Tibial nerve (tissue), 4 donors: ENCODE results near the gene DNAJA3. TPM values are rescaled to one million over a fixed set of nuclear protein-coding genes. Genes with fewer than 3 reads are reported as not detected.

Source experiments
- DNase-seq, 2 donors: peaks; one replicate each; pipeline ENCODE4 v3.0.0-alpha.2; 2019; ENCODE audit warnings: low spot score in 2 of 2
- H3K27ac ChIP-seq, 4 donors: fragments of 200-600 bp; sonication (generic) in 3 of 4; one replicate each; pipeline ENCODE4 v1.5.1; 2017 to 2019; ENCODE audit warnings: mild to moderate bottlenecking in 1 of 4
- H3K27me3 ChIP-seq, 2 donors: fragments of 200-600 bp; sonication (generic) in 1 of 2; one replicate each; pipeline versions ENCODE4 v1.5.1 to v1.6.0; 2017 to 2019
- H3K36me3 ChIP-seq, 3 donors: fragments of 200-600 bp; sonication (generic); one replicate each; pipeline ENCODE4 v1.5.1; 2018 to 2019
- H3K4me1 ChIP-seq, 4 donors: fragments of 200-600 bp; sonication (generic) in 3 of 4; one replicate each; pipeline ENCODE4 v1.5.1; 2017 to 2019
- H3K4me3 ChIP-seq, 4 donors: fragments of 200-600 bp; sonication (generic) in 3 of 4; one replicate each; pipeline ENCODE4 v1.5.1; 2017 to 2019; ENCODE audit warnings: mild to moderate bottlenecking in 1 of 4, moderate library complexity in 1 of 4
- H3K9me3 ChIP-seq, 4 donors: fragments of 200-600 bp; sonication (generic) in 3 of 4; one replicate each; pipeline ENCODE4 v1.5.1; 2017 to 2019
- CTCF ChIP-seq, 5 experiments: fragments of 200-600 bp in 3 of 5; fragments of 450-650 bp in 2 of 5; sonication (generic) in 3 of 5; IDR thresholded peaks; one replicate each; pipeline ENCODE4 v1.5.1; 2016 to 2019; ENCODE audit warnings: antibody characterized with exemption in 5 of 5, mild to moderate bottlenecking in 3 of 5, moderate library complexity in 2 of 5
- EP300 ChIP-seq, 2 donors: sonication (generic); formaldehyde crosslinking; IDR thresholded peaks; one replicate each; pipeline ENCODE4 v1.6.1; 2017; ENCODE audit warnings: antibody characterized with exemption in 2 of 2, mild to moderate bottlenecking in 1 of 2
- POLR2A ChIP-seq, 2 donors: fragments of 450-650 bp; IDR thresholded peaks; one replicate each; pipeline ENCODE4 v1.6.1; 2017; ENCODE audit warnings: antibody characterized with exemption in 2 of 2, mild to moderate bottlenecking in 2 of 2, moderate library complexity in 2 of 2
- WGBS, 2 donors: methylation state at CpG; one replicate each; pipeline ENCODE4 v1.1.5; 2018; 5-methylcytosine and 5-hydroxymethylcytosine counted together
- small RNA-seq: library from RNA; depleted of rRNA; stranded (forward); fragments of <200 nt; gene quantifications from one replicate; pipeline ENCODE3, GENCODE V24; 2016
- total RNA-seq, 4 donors: library from RNA; depleted of rRNA; stranded (reverse); fragments of >200 nt; gene quantifications; one replicate each; pipeline ENCODE4 v1.1.0, GENCODE V29; 2016

DNAJA3 gene
- total RNA-seq, 4 donors from 2014 or later, result 37.6 to 53.0 (median 49.2) TPM

DNA sequence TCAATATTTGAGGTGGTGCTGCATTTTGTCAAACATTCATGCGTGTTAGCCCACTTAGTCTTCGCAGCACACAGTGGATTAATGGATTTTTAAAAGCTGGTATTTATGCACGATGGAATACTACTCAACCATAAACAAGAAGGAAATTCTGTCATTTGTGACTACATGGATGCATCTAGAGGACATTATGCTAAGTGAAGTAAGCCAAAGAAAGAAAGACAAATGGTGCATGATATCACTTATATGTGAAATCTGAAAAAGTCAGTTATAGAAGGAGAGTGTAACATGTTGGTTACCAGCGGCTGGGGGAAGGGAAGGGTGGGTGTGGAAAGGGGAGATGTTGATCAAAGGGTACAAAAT is 73.5 kb downstream of the DNAJA3 start:
- H3K9me3 ChIP-seq, result no peaks in the 10 kb centered on the region
- H3K27ac ChIP-seq, result no peak overlapping the region
- H3K27me3 ChIP-seq, result no peaks in the 10 kb centered on the region
- H3K36me3 ChIP-seq, result peaks cover 0 to 15% (median 0%) of the 10 kb centered on the region in 3 donors
- peaks cover 0 to 58% (median 20%) of the 10 kb centered on the region in 4 donors for H3K4me1 ChIP-seq
- no peak for DNase-seq
- WGBS, 2 donors, result 97% methylated on average over 4 of the region's 4 CpGs
- H3K4me3 ChIP-seq, result no peak overlapping the region
- TF ChIP-seq EP300 (IDR thresholded peaks at IDR 0.05) (no peak), POLR2A (IDR thresholded peaks at IDR 0.05) (no peak), CTCF (IDR thresholded peaks at IDR 0.05) (no peak)

DNA sequence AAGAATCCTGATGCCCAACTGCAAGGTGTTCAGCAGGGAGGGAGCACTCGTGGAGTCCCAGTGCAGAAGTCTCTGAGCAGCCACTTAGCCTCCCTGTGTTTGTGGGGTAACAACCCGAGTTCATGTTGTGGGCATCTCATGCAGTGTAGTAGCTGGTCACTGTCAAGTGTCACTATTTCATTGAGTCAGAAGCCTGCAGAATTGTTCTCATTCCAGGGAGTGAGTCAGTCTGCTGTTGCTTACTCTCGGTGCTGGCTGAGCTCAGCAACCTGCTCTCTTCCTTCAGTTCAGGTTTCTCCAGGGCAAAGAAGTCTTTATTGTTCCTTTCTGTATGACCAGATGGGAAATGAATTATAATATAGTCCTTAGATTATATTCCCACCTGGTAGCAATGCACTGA is 74.6 kb downstream of the DNAJA3 start:
- no peak for DNase-seq
- H3K4me1 ChIP-seq, result peaks cover 0 to 55% (median 21%) of the 10 kb centered on the region in 4 donors
- no peaks in the 10 kb centered on the region for H3K9me3 ChIP-seq
- 27 to 55% methylated on average over 2 to 3 of the region's 3 CpGs for WGBS, 2 donors
- peak overlapping the region in 3 of 4 donors; percentile 61 to 89 (median 76) for H3K27ac ChIP-seq
- no peaks in the 10 kb centered on the region for H3K27me3 ChIP-seq
- peak overlapping the region in 1 of 4 donors; percentile 16 for H3K4me3 ChIP-seq
- H3K36me3 ChIP-seq, result peaks cover 0 to 15% (median 0%) of the 10 kb centered on the region in 3 donors
- TF ChIP-seq CTCF (IDR thresholded peaks at IDR 0.05) (no peak), EP300 (IDR thresholded peaks at IDR 0.05) (peak in 1 of 2 donors; percentile 5)

- DNase-seq, result no peak
- H3K9me3 ChIP-seq, result no peaks in the 10 kb centered on the region
- peaks cover 0 to 56% (median 24%) of the 10 kb centered on the region in 4 donors for H3K4me1 ChIP-seq
- peaks cover 0 to 22% (median 0%) of the 10 kb centered on the region in 3 donors for H3K36me3 ChIP-seq
- WGBS, 2 donors, result 15% methylated on average over 5 of the region's 5 CpGs
- TF ChIP-seq POLR2A (IDR thresholded peaks at IDR 0.05) (no peak), CTCF (IDR thresholded peaks at IDR 0.05) (no peak), EP300 (IDR thresholded peaks at IDR 0.05) (no peak)
- H3K27ac ChIP-seq, result peak overlapping the region in 3 of 4 donors; percentile 61 to 89 (median 76)
- no peaks in the 10 kb centered on the region for H3K27me3 ChIP-seq
- H3K4me3 ChIP-seq, result peak overlapping the region in 2 of 4 donors; percentile 16 to 18
These were observed 75.4 kb downstream of the DNAJA3 start for GRCh38 chr16:4501071-4501478.

DNA sequence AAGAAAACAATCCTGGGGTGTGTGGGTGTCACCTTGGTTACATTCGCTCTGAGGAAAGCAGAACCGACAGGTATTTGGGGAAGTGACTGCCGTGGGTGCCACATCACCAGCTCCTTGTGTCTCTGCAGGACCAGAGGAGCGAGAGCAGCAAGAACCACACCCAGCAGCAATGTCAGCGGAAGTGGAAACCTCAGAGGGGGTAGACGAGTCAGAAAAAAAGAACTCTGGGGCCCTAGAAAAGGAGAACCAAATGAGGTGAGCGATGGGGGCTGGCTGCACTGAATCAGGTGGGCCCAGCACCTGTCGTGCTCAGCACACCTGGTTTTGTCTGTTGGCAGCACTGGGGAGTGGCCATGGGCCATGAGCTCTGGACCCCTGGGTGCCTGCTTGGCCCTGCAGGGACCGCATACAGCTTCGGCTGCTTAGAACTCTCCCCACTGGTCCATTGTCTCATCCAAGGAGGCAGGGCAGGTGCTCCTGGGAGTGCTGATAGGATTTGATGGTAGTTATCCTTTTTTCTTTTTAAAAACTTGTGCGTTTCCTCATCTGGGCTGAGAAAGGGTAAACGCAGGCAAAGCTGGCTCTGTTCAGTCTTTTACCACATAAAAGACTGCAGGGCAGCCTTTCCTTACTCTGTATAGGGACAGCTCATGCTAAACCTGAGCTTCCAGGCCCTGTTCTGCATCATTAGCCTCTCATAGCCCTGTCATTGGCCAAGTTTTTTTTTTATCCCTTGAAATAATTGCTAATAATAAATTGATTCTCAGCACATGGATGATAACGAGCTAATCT is 79.9 kb downstream of the DNAJA3 start:
- no peak for TF ChIP-seq CTCF (IDR thresholded peaks at IDR 0.05)
- TF ChIP-seq POLR2A (IDR thresholded peaks at IDR 0.05), result no peak
- no peak for TF ChIP-seq EP300 (IDR thresholded peaks at IDR 0.05)
- peaks cover 0 to 49% (median 21%) of the 10 kb centered on the region in 4 donors for H3K4me1 ChIP-seq
- WGBS, 2 donors, result 73 to 80% methylated on average over 13 of the region's 13 CpGs
- H3K27ac ChIP-seq, result peak overlapping the region in 2 of 4 donors; percentile 55 to 75
- H3K27me3 ChIP-seq, result no peaks in the 10 kb centered on the region
- H3K9me3 ChIP-seq, result no peaks in the 10 kb centered on the region
- peaks cover 0 to 48% (median 25%) of the 10 kb centered on the region in 3 donors for H3K36me3 ChIP-seq
- H3K4me3 ChIP-seq, result no peak overlapping the region
- DNase-seq, result no peak

Small RNAs within 50 kb of the gene (small RNA-seq; reads per million reads assigned to genes)
- not detected for gene AC012676.2

Other genes with a start within 250 kb of the DNAJA3 start
- gene SRL, start 183.8 kb upstream of the DNAJA3 start, total RNA-seq, result 1 to 10 TPM in 3 of 4 donors, under 1 TPM in 1; 0.84 to 3.6 (median 1.5) TPM
- gene TFAP4, start 152.8 kb upstream of the DNAJA3 start, total RNA-seq, result 10 to 100 TPM in 2 of 4 donors, 1 to 10 TPM in 2; 6.9 to 16.8 (median 11.7) TPM
- 10 to 100 TPM in 3 of 4 donors, 1 to 10 TPM in 1; 9.0 to 11.1 (median 10.8) TPM for gene GLIS2, start 109.8 kb upstream of the DNAJA3 start, total RNA-seq
- 10 to 100 TPM; 45.1 to 95.1 (median 60.7) TPM for gene PAM16, start 74.5 kb upstream of the DNAJA3 start, total RNA-seq
- gene VASN, start 54.0 kb upstream of the DNAJA3 start, total RNA-seq, result 10 to 100 TPM; 31.0 to 58.1 (median 32.9) TPM
- 10 to 100 TPM; 27.8 to 77.4 (median 52.1) TPM for gene CORO7, start 9.3 kb upstream of the DNAJA3 start, total RNA-seq
- 10 to 100 TPM; 55.5 to 61.8 (median 57.7) TPM for gene NMRAL1, start 48.8 kb downstream of the DNAJA3 start, total RNA-seq
- gene HMOX2, start 50.5 kb downstream of the DNAJA3 start, total RNA-seq, result 10 to 100 TPM; 55.7 to 75.6 (median 63.1) TPM
- 10 to 100 TPM; 16.2 to 40.2 (median 24.0) TPM for gene CDIP1, start 112.9 kb downstream of the DNAJA3 start, total RNA-seq
- under 1 TPM in 2 of 4 donors, not detected in 2; 0.20 to 0.21 TPM for gene C16orf96, start 130.5 kb downstream of the DNAJA3 start, total RNA-seq
- 10 to 100 TPM in 2 of 4 donors, 1 to 10 TPM in 2; 6.5 to 22.8 (median 9.8) TPM for gene UBALD1, start 189.0 kb downstream of the DNAJA3 start, total RNA-seq
- gene MGRN1, start 199.0 kb downstream of the DNAJA3 start, total RNA-seq, result 10 to 100 TPM; 37.5 to 59.1 (median 42.7) TPM